ENCODE measurements around the gene MSLN. TPM values are rescaled to one million over a fixed set of nuclear protein-coding genes. Genes with fewer than 3 reads are reported as not detected.
"Not testable (repeated sequence)": the region's sequence is repeated elsewhere in the genome, so short reads cannot be mapped to it uniquely, and the experiment has no call there.

The MSLN gene
- total RNA-seq: 0.32 and 4.5 TPM in 2 replicates
- not detected in 2 replicates for polyA plus RNA-seq

DNA sequence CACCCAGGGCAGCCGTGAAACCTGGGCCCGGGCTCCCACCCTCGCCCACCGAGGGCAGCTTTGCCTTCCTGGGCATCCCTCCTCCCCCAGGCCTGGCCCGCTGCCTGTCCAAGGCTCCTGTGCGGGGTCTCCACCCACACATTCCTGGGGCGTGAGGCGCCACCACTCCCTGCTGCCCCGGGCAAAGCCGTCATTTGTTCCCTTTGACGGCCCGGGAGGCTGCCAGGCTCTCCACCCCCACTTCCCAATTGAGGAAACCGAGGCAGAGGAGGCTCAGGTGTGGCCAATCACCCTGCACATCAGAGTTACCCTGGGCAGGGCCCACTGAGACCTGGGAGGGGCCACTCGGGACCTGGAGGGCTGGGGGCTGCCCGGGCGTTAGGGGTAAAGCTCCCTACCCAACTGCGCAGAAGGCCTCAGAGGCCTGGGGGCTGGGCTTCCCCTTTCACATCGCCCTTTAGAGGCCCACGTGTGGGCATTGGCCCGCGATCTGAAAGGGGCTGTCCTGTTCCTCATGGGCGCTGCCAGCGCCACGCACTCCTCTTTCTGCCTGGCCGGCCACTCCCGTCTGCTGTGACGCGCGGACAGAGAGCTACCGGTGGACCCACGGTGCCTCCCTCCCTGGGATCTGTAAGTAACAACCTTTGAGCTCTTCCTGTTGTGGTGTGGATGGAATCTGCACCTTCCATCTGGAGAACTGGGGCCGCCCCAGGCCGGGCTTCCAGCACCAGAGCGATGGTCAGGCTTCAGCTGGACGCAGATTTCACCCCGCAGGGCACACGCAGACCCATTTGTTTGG is at the start of gene MSLN:
MSLN (plus strand) TSS at position 190 of the 799 bp plus-strand sequence. CDS start 1,947 bp downstream, outside the sequence.
- TF ChIP-seq, protein P1, sequence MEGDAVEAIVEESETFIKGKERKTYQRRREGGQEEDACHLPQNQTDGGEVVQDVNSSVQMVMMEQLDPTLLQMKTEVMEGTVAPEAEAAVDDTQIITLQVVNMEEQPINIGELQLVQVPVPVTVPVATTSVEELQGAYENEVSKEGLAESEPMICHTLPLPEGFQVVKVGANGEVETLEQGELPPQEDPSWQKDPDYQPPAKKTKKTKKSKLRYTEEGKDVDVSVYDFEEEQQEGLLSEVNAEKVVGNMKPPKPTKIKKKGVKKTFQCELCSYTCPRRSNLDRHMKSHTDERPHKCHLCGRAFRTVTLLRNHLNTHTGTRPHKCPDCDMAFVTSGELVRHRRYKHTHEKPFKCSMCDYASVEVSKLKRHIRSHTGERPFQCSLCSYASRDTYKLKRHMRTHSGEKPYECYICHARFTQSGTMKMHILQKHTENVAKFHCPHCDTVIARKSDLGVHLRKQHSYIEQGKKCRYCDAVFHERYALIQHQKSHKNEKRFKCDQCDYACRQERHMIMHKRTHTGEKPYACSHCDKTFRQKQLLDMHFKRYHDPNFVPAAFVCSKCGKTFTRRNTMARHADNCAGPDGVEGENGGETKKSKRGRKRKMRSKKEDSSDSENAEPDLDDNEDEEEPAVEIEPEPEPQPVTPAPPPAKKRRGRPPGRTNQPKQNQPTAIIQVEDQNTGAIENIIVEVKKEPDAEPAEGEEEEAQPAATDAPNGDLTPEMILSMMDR (IDR thresholded peaks at IDR 0.05; ENCODE audit: low read depth, low read length): no peak
- no peak for DNase-seq (ENCODE audit: low read depth in 1 of 2, low spot score in 1 of 2)
- Histone ChIP-seq H3K4me3 (no peak within 1 kb of the TSS), H3K36me3 (no peaks in the 10 kb centered on the region), H3K27ac (peak within 1 kb of the TSS; percentile 67), H3K9me3 (ENCODE audit: low read depth) (no peaks in the 10 kb centered on the region), H3K4me1 (ENCODE audit: low read depth) (peaks cover 9% of the 10 kb centered on the region), H3K27me3 (no peaks in the 10 kb centered on the region)

DNA sequence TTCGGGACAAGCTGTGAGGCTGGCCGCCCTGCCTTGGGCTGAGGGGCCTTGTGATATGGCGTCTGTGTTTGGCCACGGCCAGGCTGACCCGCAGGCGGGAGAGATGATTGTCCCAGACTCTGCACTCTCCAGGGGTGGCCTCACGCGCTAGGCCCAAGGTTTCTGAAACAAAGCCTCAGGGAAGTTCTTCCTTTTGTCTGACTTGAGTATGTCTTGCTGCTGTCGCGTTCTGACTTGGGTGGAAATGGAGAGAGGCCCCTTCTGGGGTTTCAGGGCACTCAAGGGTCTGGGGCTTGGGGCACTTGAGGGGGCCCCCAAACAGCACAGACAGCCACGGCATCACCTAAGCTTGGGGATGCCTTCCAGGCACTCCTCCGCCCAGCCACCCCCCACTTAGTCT is 49.5 kb upstream of the MSLN start:
- Histone ChIP-seq H3K9me3 (ENCODE audit: low read depth) (no peaks in the 10 kb centered on the region), H3K4me3 (no peak overlapping the region), H3K4me1 (ENCODE audit: low read depth) (peaks cover 16% of the 10 kb centered on the region), H3K36me3 (no peaks in the 10 kb centered on the region), H3K27ac (peak overlapping the region; percentile 53), H3K27me3 (peaks cover 33% of the 10 kb centered on the region)
- TF ChIP-seq, protein P1 (IDR thresholded peaks at IDR 0.05; ENCODE audit: low read depth, low read length): no peak
- DNase-seq (ENCODE audit: low read depth in 1 of 2, low spot score in 1 of 2): no peak

DNA sequence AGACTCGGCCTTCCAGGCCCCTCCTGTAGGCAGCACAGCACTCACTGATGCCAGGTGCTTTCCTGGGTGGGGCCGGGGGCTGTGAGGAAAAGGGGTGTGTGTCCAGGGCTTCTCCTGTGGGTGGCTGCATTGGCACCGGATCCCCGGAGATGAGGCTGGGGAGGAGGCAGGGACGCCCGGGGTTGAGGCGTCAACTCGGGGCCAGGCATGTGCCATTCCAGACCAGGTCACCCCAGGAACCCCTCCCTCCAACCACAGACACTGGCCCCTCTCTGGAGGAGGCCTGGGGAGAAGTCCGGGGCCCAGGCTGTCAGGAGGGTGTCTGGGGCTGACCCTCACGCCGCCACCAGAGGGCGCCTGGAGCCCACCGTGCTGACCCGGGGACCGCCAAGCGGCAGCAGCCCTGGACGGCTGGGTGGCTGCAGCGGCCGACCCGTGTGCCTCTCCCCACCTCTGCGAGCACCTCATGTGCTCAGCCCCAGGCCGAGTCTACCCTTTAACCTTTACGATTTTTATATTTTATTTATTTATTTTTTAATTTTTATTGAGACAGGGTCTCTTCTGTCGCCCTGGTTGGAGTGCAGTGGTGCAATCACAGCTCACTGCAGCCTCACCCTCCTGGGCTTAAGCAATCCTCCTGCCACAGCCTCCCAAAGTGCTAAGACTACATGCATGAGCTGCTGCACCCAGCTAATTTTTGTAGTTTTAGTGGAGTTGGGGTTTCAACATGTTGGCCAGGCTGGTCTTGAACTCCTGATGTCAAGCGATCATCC is 48.8 kb upstream of the MSLN start:
- no peak overlapping the region for H3K27ac ChIP-seq
- H3K4me3 ChIP-seq: no peak overlapping the region
- H3K36me3 ChIP-seq: no peaks in the 10 kb centered on the region
- TF ChIP-seq, protein P1 (IDR thresholded peaks at IDR 0.05; ENCODE audit: low read depth, low read length): peak; percentile 91
- H3K27me3 ChIP-seq: peaks cover 26% of the 10 kb centered on the region
- H3K9me3 ChIP-seq (ENCODE audit: low read depth): no peaks in the 10 kb centered on the region
- peak; percentile 77 to 86 for DNase-seq (ENCODE audit: low read depth in 1 of 2, low spot score in 1 of 2)
- peaks cover 20% of the 10 kb centered on the region for H3K4me1 ChIP-seq (ENCODE audit: low read depth)

DNA sequence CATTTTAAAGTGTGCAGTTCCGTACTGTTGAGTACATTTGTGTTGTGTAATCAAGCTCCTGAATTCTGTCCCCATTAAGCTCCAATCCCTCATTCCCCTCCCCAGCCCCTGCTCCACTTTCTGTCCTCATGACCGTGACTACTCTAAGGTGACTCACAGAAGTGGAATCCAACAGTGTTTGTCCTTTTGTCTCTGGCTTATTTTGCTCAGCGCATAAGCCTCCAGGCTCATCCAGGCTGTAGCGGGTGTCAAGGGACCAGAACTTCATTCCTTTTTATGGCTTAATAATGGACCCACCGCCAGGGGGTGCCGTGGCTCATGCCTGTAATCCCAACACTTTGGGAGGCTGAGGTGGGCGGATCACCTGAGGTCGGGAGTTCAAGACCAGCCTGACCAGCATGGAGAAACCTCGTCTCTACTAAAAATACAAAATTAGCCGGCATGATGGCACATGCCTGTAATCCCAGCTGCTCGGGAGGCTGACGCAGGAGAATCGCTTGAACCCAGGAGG is 47.7 kb upstream of the MSLN start:
- not testable (repeated sequence) for H3K4me3 ChIP-seq; H3K36me3 ChIP-seq; H3K9me3 ChIP-seq (ENCODE audit: low read depth); H3K27ac ChIP-seq
- Histone ChIP-seq H3K4me1 (ENCODE audit: low read depth) (peaks cover 20% of the 10 kb centered on the region), H3K27me3 (peaks cover 16% of the 10 kb centered on the region)
- peak; percentile 49 to 90 for DNase-seq (ENCODE audit: low read depth in 1 of 2, low spot score in 1 of 2)
- TF ChIP-seq, protein P1 (IDR thresholded peaks at IDR 0.05; ENCODE audit: low read depth, low read length): peak; percentile 49

DNA sequence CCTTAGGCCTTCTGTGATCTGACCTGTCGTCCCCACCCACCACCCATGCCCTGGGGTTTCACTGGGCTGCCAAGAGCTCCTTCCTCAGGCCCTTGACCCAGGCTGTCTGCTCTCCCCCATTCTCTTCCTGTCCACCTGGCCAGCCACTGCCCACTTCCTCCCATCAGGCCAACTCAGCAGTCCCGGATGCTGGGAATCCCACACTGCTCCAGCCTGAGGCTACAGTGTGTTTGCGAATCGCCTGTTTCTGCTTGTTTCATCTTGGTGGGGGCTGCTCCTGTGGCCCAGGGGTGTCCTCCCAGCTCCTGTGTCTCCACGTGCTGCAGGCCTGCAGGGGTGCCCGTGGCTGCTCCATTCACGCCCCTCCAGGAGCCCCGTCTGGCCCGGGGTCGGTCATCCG is 46.5 kb upstream of the MSLN start:
- TF ChIP-seq, protein P1 (IDR thresholded peaks at IDR 0.05; ENCODE audit: low read depth, low read length): no peak
- Histone ChIP-seq H3K4me1 (ENCODE audit: low read depth) (peaks cover 21% of the 10 kb centered on the region), H3K9me3 (ENCODE audit: low read depth) (no peaks in the 10 kb centered on the region), H3K36me3 (no peaks in the 10 kb centered on the region), H3K27ac (no peak overlapping the region), H3K27me3 (peaks cover 3% of the 10 kb centered on the region), H3K4me3 (no peak overlapping the region)
- DNase-seq (ENCODE audit: low read depth in 1 of 2, low spot score in 1 of 2): no peak
